Activated CD4-positive, alpha-beta T cell treated with anti-CD3 and anti-CD28 coated beads for 4 hours (primary cell): ENCODE data around the gene DEFB129.

ENCODE experiments used
- DNase-seq, 2 donors: peaks; one replicate each; pipeline ENCODE4 v3.0.0-alpha.2; 2020

DEFB129 gene

GRCh38 chr20:257419-257818, 30.4 kb downstream of the DEFB129 start, which contains the start of gene DEFB132:
TSS of gene DEFB132 (plus strand) at chr20:257724. CDS start at chr20:257779, 55 bp downstream.
- DNase-seq = no peak

GRCh38 chr20:258269-258858, 31.3 kb downstream of the DEFB129 start:
- no peak for DNase-seq

- no peak for DNase-seq
Measured at GRCh38 chr20:258963-259362, 31.9 kb downstream of the DEFB129 start.

GRCh38 chr20:259981-260380, 32.9 kb downstream of the DEFB129 start:
- DNase-seq = no peak

GRCh38 chr20:263701-264100, 36.6 kb downstream of the DEFB129 start:
- no peak for DNase-seq

- DNase-seq = peak; percentile 86 to 88
Measured at GRCh38 chr20:266596-267562, 39.8 kb downstream of the DEFB129 start.

- DNase-seq = no peak
Measured at GRCh38 chr20:270517-270916, 43.5 kb downstream of the DEFB129 start.

GRCh38 chr20:271069-271468, 44.0 kb downstream of the DEFB129 start:
- DNase-seq = no peak

GRCh38 chr20:271528-271927, 44.5 kb downstream of the DEFB129 start:
- no peak for DNase-seq

- no peak for DNase-seq
Measured at GRCh38 chr20:272718-273117, 45.7 kb downstream of the DEFB129 start.

- DNase-seq = no peak
Measured at GRCh38 chr20:273884-274283, 46.8 kb downstream of the DEFB129 start.

- no peak for DNase-seq
Measured at GRCh38 chr20:275791-276190, 48.7 kb downstream of the DEFB129 start.

GRCh38 chr20:276620-277495, 49.8 kb downstream of the DEFB129 start:
- no peak for DNase-seq

GRCh38 chr20:277496-277781, 50.4 kb downstream of the DEFB129 start:
- no peak for DNase-seq

GRCh38 chr20:278181-278580, 51.1 kb downstream of the DEFB129 start:
- DNase-seq = no peak

- DNase-seq = no peak
Measured at GRCh38 chr20:278607-279571, 51.8 kb downstream of the DEFB129 start.
